Measurements from ENCODE around the gene TUBA3E. TPM values are rescaled to one million over a fixed set of nuclear protein-coding genes. Genes with fewer than 3 reads are reported as not detected.

Gene TUBA3E
- polyA plus RNA-seq, 3 donors = not detected

DNA sequence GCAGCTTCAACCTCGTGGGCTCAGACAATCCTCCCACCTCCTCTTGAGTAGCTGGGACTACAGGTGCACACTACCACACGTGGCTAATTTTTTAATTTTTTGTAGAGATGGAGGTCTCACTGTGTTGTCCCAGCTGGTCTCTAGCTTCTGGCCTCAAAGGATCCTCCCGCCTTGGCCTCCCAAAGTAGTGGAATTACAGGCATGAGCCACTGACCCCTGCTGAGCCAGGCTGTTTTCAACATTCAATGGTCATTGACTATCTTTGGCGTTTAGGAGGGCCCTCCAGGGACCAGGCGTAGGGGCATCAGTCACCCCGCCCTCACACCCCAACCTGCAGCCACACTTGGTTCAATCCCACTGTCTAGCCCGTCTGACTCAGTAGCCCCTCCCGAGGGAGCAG lies 11.0 kb downstream of the TUBA3E start:
- peaks cover 0 to 1% (median 0%) of the 10 kb centered on the region in 3 donors for H3K27me3 Mint-ChIP-seq (ENCODE audit: low read depth in 3 of 3)
- peaks cover 12% of the 10 kb centered on the region for H3K4me1 Mint-ChIP-seq
- 100% methylated on average over 2 of the region's 8 CpGs for WGBS (ENCODE audit: insufficient coverage)
- Histone ChIP-seq H3K4me2 (replicated peaks; ENCODE audit: extremely low read depth, low read length, poor library complexity, severe bottlenecking) (no peak overlapping the region), H3K36me3 (replicated peaks in 1 of 2; ENCODE audit: control insufficient read depth in 1 of 2, insufficient read depth in 2 of 2, low read length in 2 of 2) (peaks cover 0 to 3% of the 10 kb centered on the region in 2 donors), H3K9ac (ENCODE audit: insufficient read depth, low read length, poor library complexity, severe bottlenecking) (no peak overlapping the region), H3K79me2 (ENCODE audit: insufficient read depth, low read length) (peaks cover 27% of the 10 kb centered on the region), H4K20me1 (ENCODE audit: insufficient read depth, low read length) (no peaks in the 10 kb centered on the region), H3K4me1 (ENCODE audit: control insufficient read depth in 1 of 2, insufficient read depth in 2 of 2, low read length in 2 of 2) (peaks cover 8 to 14% of the 10 kb centered on the region in 2 donors), H3K4me3 (replicated peaks in 1 of 3; ENCODE audit: low read depth in 2 of 3, low read length in 3 of 3) (no peak overlapping the region), H3K27ac (ENCODE audit: low read depth in 1 of 2, low read length in 2 of 2) (no peak overlapping the region), H3K27me3 (ENCODE audit: control insufficient read depth in 2 of 2, insufficient read depth in 2 of 2, low read length in 2 of 2) (no peaks in the 10 kb centered on the region), H2AFZ (ENCODE audit: insufficient read depth, low read depth, low read length, poor library complexity, severe bottlenecking) (no peak overlapping the region), H3K9me3 (replicated peaks in 1 of 2; ENCODE audit: control insufficient read depth in 1 of 2, insufficient read depth in 1 of 2, low read length in 2 of 2) (no peaks in the 10 kb centered on the region)
- intact Hi-C loops (cut with micrococcal nuclease) = loop anchor here in 1 of 2 donors (10.0 kb wide), 1 partner anchor 312 kb away; no protein-coding TSS in a partner anchor
- H3K27ac Mint-ChIP-seq = peak overlapping the region in 1 of 7 donors; percentile 36
- TF ChIP-seq, protein P1, sequence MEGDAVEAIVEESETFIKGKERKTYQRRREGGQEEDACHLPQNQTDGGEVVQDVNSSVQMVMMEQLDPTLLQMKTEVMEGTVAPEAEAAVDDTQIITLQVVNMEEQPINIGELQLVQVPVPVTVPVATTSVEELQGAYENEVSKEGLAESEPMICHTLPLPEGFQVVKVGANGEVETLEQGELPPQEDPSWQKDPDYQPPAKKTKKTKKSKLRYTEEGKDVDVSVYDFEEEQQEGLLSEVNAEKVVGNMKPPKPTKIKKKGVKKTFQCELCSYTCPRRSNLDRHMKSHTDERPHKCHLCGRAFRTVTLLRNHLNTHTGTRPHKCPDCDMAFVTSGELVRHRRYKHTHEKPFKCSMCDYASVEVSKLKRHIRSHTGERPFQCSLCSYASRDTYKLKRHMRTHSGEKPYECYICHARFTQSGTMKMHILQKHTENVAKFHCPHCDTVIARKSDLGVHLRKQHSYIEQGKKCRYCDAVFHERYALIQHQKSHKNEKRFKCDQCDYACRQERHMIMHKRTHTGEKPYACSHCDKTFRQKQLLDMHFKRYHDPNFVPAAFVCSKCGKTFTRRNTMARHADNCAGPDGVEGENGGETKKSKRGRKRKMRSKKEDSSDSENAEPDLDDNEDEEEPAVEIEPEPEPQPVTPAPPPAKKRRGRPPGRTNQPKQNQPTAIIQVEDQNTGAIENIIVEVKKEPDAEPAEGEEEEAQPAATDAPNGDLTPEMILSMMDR (IDR thresholded peaks at IDR 0.05) = no peak
- no peaks in the 10 kb centered on the region for H3K9me3 Mint-ChIP-seq
- no peak for DNase-seq
- H3K36me3 Mint-ChIP-seq = peaks cover 5 to 40% of the 10 kb centered on the region in 2 donors
- H3K4me3 Mint-ChIP-seq = no peak overlapping the region

GRCh38 chr2:130186391-130186790 lies 11.8 kb downstream of the TUBA3E start:
- Mint-ChIP-seq H3K27me3 (ENCODE audit: low read depth in 3 of 3) (peaks cover 0 to 1% (median 0%) of the 10 kb centered on the region in 3 donors), H3K36me3 (peaks cover 4 to 35% of the 10 kb centered on the region in 2 donors), H3K27ac (peak overlapping the region in 1 of 7 donors; percentile 33), H3K9me3 (no peaks in the 10 kb centered on the region), H3K4me1 (peaks cover 12% of the 10 kb centered on the region), H3K4me3 (no peak overlapping the region)
- H3K27ac ChIP-seq (ENCODE audit: low read depth in 1 of 2, low read length in 2 of 2) = no peak overlapping the region
- no peak overlapping the region for H3K4me2 ChIP-seq (replicated peaks; ENCODE audit: extremely low read depth, low read length, poor library complexity, severe bottlenecking)
- H3K9me3 ChIP-seq (replicated peaks in 1 of 2; ENCODE audit: control insufficient read depth in 1 of 2, insufficient read depth in 1 of 2, low read length in 2 of 2) = no peaks in the 10 kb centered on the region
- TF ChIP-seq, protein P1 (IDR thresholded peaks at IDR 0.05) = no peak
- no peak overlapping the region for H3K9ac ChIP-seq (ENCODE audit: insufficient read depth, low read length, poor library complexity, severe bottlenecking)
- H3K79me2 ChIP-seq (ENCODE audit: insufficient read depth, low read length) = peaks cover 27% of the 10 kb centered on the region
- H4K20me1 ChIP-seq (ENCODE audit: insufficient read depth, low read length) = no peaks in the 10 kb centered on the region
- 97% methylated on average over 5 of the region's 5 CpGs for WGBS (ENCODE audit: insufficient coverage)
- intact Hi-C loops (cut with micrococcal nuclease) = loop anchor here in 1 of 2 donors (10.0 kb wide), 1 partner anchor 312 kb away; no protein-coding TSS in a partner anchor
- no peak overlapping the region for H3K4me3 ChIP-seq (replicated peaks in 1 of 3; ENCODE audit: low read depth in 2 of 3, low read length in 3 of 3)
- no peaks in the 10 kb centered on the region for H3K27me3 ChIP-seq (ENCODE audit: control insufficient read depth in 2 of 2, insufficient read depth in 2 of 2, low read length in 2 of 2)
- H3K4me1 ChIP-seq (ENCODE audit: control insufficient read depth in 1 of 2, insufficient read depth in 2 of 2, low read length in 2 of 2) = peaks cover 8 to 14% of the 10 kb centered on the region in 2 donors
- H3K36me3 ChIP-seq (replicated peaks in 1 of 2; ENCODE audit: control insufficient read depth in 1 of 2, insufficient read depth in 2 of 2, low read length in 2 of 2) = no peaks in the 10 kb centered on the region
- no peak for DNase-seq
- no peak overlapping the region for H2AFZ ChIP-seq (ENCODE audit: insufficient read depth, low read depth, low read length, poor library complexity, severe bottlenecking)

All from CD14-positive monocyte (primary cell).